GM21723 (cell line): ENCODE measurements around the gene ITPR2.

Experiments
- ATAC-seq: cut with Tn5 transposase; IDR thresholded peaks from one replicate; pipeline ENCODE4 v1.9.1; 2021; ENCODE audit warnings: mild to moderate bottlenecking, moderate library complexity; ENCODE audit not compliant: unreplicated experiment

Gene ITPR2

DNA sequence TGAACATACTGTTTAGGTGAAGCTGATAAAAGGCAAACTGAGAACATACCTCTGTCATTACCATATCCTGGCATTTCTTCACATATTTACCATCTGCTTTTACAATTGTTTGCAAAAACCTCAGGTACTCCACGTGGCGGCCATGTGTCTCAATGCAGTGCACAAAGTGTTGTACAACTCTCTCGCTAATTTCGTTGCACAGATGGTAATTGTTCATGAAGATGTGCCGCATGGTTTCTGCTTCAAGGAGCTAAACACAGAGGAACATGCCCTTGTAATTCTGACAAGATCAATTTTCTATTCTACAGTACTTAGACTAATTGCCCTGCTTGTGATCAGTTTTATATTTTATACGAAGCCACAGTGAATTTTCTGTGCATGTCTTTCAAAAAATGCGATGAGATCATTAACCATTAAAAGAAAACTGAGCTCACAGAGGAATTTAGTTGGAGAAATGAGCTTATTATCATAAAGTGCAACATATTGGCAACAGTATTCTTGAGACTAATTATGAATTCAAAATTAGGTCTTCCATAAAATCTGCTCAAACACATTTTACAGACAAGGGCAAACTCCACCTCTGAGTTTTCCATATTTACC, 233.8 kb downstream of the ITPR2 start:
- no peak for ATAC-seq

DNA sequence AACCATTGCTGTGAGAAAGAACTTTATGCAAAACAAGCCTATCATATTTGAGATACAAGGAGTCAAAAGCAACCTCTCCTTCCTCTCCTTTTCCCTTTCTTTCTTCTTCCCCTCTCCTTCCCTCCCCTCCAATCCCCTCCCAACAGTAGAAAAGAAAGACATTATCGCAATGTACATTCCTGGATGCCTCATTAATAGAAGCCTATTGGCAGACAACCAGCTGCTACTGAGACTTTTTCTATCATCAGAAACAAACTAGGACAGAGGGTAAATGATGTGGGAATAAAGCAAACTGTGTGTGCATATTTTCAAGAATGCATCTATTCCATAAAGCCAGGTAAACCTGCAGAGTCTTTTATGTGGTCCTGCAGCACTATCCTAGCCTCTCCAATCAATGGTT, 237.2 kb downstream of the ITPR2 start:
- no peak for ATAC-seq

DNA sequence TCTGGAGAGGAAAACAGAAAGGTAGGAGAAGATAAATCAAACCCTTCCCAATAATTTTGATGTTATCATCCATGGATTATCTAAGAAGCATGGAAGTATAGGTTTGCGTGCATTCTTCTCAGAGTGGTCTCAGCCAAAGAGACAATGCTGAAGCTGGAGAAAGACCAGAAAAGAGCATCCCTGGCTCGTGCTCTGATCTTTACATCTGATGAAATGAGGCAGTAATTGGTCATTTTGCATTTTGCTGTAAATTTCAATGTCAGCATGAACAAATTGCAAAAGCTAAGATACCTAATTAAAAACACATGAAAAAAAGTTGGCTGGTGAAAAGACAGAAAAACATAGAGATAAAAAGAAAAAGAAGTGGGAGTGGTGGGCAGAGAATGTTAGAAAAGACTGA, 252.4 kb downstream of the ITPR2 start:
- no peak for ATAC-seq

DNA sequence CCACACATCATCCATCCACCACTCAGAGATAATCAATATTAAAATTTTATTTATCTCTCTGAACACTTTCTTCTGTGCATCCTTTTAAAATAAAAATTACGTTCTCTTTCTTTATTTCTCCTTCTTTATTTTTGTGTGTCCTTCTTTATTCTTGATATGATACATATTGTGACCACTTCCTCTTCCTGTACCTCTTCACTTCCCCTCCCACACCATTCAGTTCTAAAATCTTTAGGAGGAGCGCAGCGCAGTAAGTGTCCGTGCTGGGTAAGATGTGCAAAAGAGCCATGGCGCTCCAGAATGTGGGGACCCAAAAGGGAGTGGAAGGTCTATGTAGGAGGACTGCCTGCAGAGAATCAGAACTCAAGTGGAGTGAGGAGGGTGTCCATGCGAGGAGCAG, 256.7 kb downstream of the ITPR2 start:
- no peak for ATAC-seq

DNA sequence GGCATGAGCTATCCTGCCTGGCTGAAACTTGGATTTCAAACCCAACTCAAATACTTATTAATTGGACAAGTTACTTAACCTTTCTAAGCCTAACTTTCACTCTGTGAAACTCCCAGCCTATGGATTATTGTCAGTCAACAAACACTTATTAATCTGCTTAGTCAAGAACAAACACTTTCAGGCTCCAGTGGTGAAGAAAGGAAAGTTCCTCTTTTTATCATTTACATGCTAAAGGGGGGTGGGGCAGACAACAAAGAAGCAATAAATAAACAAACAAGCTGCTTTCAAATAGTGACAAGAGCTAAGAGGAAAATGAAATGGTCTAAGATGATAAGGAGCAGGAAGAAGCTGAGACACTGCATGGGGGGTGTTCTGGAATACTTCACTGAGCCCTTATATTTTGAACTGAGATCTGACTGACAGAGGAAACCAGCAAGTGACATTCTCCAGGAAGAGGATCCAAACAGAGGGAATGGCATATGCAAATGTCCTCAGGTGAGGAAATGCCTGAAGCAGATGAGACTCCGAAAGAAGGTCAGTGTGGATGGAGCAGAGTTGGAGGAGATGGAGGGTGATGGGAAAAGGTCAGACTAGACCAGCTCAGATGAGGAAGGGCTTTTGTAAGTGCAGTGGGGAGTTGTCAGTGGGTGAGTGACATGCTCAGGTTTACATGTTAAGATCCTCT, 259.6 kb downstream of the ITPR2 start:
- ATAC-seq = no peak

DNA sequence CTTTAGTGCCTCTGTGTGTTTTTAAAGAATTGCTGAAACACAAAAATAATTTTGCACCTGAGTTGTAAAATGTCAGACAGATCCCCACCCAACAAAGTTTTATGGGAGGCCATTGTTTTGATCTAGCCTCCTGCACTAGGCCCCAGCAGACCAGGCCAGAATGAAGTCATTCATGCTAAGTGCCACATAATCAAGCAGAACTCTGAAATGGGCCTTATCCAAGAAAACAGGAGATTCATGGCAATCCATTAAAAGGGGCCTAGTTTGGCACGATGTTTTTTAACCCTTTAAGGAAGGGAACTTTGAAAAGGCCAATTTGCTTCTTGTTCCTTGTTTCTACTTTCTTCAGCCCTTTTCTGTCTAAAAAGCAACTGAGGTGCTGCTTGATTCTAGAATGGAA, 260.9 kb downstream of the ITPR2 start:
- ATAC-seq = no peak

DNA sequence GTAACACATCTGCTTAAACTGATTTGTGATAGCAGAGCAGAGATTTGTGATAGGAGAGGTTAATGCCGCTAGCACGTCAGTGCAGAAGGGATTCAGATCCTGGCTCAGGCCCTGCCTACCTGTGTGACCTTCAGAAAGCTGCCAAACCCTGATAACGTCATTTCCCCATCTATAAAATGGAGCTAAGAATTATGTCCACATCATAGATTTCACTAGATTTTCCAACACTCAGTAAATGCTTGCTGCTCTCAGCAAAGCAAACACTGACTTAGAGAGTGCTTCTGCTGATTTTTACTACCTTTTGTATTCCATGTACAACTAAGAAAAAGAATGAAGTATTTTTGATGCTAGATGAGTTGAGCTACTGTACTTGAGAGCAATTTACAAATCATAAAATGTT, 261.4 kb downstream of the ITPR2 start:
- ATAC-seq = no peak

DNA sequence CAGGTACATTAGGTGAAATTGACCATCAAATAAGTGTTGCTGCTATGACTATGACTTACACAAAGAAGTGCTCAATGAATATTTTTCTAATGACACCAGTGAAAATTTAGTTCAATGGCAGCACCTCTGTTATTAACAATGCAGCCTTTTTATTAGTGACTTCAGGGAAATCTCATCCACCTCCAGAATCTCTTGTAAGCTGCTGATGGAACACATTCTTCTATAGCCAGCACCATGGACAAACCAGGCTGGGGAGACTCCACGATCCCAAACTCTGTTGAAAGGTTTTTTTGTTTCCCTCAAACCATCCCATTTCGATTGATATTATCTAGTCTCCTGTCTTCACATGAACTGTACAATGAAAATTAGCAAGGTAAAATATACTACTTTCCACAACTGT, 265.9 kb downstream of the ITPR2 start:
- ATAC-seq = no peak

DNA sequence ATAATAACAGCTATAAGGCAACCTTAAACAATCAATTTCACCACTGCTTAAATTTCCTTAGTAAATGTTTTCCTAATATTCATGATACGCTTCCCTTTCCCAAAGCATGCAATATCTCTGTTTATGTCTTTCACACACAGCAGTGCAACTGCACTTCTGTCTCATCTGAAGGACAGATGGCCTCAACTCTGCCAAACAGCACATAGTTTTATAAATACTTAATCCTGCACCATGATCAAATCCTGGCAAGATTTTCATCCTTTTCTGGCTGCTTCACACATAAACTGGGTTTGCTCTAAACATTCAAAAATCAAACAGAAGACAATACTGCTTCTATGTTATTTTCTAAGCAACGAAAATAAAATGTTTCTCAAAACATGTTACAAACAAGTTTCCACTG, 266.3 kb downstream of the ITPR2 start:
- no peak for ATAC-seq

DNA sequence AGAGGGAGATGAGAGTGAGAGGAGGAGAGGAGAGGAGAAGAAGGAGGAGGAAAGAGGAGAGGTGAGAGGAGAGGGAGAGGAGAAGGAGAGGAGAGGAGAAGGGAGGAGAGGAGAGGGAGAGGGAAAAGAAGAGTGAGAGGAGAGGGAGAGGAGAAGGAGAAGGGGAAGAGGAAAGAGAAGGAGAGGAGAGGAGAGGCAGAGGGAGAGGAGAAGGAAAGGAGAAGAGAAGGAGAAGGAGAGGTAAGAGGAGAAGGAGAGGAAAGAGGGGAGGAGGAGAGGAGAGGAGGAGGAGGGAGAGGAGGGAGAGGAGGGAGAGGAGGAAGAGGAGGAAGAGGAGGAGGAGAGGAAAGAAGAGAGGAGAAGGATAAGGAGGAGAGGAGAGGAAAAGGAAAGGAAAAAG, 266.8 kb downstream of the ITPR2 start:
- ATAC-seq = no peak

DNA sequence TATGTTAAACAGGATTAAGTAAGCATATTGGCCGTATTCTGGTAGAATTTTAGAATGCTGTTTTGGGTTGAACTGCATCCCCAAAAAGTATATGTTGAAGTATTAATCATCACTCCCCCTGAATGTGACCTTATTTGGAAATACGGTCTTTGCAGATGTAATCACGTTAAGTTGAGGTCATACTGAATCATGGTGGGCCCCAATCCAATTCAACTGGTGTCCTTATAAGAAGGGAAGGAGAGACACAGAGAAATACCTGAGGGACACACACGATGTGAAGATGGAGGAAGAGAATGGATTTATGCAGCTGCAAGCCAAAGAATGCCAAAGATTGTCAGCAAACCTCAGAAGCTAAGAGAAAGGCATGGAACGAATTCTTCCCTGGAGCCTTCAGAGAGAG, 268.6 kb downstream of the ITPR2 start:
- no peak for ATAC-seq

DNA sequence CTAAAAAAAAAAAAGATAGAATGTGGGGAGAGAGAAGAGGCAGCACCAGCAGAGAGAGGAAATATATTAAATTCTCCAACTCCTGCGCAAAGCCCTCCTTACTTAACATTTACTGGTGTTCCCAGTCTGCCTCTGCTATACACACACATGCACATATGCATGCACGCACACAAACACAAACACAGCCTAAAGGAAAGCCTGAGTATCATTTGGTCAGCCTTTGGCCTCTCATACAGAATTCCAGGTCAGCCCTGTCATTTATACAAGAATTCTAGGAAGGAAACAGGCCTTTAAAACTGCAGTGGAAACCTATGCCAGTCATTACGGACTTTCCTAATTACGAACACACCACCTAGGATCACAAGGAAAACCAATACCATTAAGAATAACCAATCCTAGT, 269.4 kb downstream of the ITPR2 start:
- no peak for ATAC-seq

DNA sequence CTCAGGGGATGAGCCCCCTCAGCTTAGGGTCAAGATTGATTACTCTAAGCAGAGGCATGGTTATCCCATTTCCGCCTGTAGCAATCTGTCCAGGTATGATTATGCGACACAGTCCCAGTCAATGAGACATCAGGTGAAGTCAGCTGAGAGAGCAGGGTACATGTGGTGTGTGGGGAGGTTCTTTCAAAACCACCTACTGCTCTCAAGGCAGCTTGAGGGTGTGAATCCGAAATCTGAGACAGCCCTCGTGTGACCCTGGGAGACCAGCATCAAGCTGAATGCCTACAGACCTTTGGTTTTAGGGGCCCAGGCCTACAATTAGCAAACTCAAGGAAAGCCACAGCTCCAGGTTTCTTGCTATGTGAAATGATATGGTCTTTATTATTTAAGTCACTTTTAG, 275.7 kb downstream of the ITPR2 start:
- no peak for ATAC-seq

DNA sequence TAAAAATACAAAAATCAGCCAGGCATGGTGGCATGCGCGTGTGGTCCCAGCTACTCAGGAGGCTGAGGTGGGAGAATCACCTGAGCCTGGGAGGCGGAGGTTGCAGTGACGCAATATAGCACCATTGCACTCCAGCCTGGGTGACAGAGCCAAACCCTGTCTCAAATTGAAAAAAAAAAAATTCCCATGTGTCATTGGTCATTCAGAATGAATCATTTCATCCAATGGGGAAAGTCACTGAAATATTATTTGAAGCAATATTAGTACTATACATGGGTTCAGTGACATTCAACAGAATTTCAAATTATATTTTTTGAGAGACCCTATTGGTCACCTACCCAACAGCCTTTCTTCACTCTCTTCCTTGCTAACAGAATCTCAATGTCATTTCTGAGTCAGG, 276.1 kb downstream of the ITPR2 start:
- ATAC-seq = no peak

DNA sequence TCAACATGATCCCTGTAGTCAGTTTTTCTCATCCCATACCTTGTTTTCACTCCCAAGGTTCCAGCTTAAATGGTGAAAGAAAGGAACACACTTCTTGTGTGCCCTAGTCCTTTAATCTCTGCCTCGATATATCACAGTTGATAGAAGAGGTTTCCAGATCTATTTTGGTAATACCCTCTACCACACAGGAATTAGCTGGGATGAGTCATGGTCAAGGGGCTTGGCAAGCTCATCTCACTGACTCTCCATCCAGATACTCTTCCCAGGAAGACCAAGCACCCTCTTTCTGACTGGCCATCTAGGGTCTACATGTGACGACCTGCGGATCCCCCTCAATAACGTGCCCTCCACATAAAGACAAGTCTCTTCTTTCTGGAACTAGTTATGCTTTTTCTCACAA, 277.9 kb downstream of the ITPR2 start:
- ATAC-seq = no peak

DNA sequence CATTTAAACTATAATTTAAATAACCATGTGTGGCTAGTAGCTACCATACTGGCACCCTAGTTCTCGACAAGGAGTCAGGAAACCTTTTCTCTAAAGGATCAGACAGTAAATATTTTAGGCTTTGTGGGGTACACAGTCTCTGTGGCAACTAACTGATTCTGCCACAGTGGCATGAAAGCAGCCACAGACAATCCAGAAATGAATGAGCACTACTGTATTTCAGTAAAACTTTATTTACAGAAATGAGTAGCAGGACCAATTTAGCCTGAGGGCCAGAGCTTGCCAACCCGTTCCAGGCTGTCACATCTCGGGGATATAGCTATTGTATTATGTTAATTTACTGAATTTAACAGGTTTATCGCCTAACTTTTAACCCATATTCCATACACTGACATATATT, 278.7 kb downstream of the ITPR2 start:
- ATAC-seq = no peak

DNA sequence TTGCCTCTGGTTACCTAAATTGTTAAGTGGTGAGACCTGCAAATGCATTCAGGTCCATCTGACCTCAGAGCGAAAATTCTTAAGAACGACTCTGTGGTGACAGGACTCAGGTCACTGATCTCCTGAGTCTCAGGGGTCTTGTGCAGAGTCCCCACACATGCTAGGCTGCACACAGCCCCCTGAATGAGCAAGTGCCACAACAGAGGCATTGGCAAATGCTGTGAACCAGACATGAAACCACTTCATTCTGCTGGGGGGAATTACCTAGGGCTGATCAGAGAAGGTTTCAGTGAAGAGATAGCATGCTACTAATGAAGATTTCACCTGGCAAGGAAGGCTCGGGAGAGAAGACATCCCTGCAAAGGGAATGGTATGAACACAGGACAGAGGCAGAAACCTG, 281.6 kb downstream of the ITPR2 start:
- ATAC-seq = no peak

DNA sequence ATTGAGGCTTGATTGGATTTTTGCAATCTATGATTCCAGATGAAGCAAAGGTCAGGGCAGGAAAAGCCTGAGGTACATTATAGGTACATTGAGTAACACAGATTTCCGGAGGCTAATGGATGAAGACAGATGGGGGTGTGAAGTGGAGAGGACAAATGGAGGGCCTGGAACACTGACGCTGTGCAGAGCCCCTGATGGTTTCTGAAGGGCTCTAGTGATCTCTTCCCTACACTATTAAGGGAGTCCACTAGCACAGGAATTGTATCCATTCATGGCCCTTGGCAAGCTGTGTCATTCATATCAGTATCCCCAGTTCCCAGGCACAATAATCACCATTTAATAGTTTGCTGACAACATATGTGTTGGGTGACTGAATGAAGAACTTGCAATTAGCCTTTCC, 284.8 kb downstream of the ITPR2 start:
- ATAC-seq = no peak

DNA sequence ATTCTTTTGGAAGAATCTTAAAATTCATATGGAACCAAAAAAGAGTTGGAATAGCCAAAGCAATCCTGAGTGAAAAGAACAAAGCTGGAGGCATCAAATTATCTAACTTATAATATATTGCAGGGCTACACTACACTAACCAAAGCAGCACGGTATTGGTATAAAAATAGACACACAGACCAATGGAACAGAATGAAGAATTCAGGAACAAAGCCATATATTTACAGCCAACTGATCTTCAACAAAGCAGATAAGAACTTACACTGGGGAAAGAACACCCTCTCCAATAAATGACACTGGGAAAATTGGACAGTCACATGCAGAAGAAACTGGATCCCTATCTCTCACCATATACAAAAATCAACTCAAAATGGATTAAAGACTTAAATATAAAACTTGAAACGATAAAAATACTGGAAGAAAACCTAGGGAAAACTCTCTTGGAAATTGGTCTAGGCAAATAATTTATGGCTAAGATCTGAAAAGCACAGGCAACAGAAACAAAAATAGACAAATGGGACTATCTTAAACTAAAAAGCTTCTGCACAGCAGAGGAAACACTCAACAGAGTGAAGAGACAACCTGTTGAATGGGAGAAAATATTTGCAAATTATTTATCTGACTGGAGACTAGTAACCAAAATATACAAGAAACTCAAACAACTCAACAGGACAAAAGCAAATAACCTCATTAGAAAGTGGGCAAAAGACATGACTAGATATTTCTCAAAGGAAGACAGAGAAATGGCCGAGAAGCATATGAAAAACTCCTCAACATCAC, 286.3 kb downstream of the ITPR2 start:
- ATAC-seq = no peak

DNA sequence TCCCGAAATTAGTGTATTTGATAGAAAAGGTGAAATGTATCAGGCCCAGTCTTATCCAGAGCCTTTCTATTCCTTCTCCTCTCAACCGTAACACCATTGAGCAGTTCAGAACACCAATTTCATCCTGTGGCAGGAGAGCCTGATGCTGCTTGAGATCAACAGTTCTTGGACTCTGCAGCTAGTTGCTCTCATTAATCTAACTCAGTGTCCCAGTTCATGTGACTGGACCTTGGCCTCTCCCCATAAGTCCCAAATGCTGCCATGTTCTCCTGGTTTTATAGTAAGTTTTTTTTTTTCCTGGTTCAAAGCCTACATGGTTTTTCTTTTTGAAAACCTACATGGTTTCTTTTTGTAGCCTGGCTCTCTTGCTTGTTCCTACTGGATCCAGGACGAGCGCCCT, 293.9 kb downstream of the ITPR2 start:
- ATAC-seq = no peak

DNA sequence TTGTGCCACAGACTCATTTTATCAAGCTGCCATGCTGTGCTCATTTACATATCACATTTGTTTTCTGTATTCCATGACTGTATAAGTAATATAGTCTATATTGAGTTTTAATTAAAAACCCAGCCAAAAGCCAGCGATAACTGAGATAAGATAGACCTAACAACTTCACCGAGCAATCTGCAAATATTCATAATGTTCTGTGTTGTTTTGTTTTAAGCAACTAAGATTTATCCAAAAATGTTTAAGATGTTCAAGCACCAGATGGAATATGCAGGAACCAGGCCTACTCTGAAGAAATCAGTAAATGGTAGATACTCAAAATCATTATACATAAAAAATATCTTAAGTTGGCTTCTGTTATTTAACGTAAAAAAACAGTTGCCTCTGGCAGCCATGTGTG, 295.3 kb downstream of the ITPR2 start:
- ATAC-seq = no peak

DNA sequence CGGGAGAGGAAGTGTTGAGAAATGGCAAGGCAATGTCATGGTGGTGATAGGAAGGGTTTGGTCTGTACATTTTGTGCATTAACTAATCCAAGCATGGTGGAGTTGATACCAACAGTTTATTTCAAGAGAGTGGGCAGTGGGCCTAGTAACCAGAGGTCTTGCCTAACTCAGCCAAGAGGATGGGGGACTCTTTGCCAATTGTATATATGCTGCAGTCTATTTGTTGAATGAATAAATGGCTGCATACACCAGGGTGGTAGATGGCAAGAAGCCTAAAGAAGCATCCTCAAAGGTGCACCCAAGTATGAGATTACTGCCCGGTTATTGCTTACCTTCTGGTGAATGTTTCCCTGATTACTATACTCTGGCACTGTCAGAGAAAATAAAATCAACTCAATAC, 295.9 kb downstream of the ITPR2 start:
- no peak for ATAC-seq
